Measurements from ENCODE around the gene RLIM. TPM values are rescaled to one million over a fixed set of nuclear protein-coding genes. Genes with fewer than 3 reads are reported as not detected.

Gene RLIM, protein sequence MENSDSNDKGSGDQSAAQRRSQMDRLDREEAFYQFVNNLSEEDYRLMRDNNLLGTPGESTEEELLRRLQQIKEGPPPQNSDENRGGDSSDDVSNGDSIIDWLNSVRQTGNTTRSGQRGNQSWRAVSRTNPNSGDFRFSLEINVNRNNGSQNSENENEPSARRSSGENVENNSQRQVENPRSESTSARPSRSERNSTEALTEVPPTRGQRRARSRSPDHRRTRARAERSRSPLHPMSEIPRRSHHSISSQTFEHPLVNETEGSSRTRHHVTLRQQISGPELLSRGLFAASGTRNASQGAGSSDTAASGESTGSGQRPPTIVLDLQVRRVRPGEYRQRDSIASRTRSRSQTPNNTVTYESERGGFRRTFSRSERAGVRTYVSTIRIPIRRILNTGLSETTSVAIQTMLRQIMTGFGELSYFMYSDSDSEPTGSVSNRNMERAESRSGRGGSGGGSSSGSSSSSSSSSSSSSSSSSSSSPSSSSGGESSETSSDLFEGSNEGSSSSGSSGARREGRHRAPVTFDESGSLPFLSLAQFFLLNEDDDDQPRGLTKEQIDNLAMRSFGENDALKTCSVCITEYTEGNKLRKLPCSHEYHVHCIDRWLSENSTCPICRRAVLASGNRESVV
- total RNA-seq: 66.3 and 70.8 TPM in 2 replicates

DNA sequence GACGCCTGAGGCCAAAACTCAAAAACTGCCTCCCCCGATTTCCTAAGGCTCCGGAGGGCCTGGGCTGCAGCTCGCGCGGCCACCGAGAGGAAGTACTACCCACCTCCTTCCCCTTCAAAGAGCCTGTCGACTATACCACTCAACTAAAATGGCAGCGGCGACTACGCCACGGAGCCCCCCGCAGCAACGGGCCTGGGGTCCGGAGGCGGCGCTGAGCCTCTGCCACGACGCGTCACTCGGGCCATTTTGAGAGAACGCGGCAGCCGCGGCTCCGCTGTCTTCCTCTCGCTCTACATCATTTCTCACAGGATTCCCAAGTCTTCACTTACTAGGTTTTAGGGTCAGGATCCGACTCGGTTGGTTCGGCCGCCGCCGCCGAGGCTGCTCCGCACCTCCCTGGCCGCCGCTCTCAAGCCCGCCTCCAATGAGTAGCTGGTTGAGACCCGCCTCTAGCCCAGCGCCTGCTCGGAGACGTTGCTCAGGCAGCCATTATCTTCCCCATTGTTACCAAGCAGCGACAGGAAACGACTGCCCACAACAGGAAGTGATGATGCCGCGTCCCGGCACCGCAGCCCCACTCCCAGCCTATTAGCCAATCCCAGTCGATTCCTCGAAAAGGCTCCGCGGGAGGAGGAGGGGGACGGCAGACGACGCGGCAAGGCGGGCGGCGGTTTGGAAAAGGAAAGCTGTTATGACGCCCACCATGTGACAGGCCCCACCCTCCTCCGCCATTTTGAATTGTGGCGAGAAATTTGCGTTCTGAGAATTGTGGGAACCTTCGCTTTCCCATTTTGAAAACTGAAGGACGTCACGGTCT is at the start of gene RLIM:
Gene RLIM (minus strand): TSS at position 532 of the 817 bp plus-strand sequence. CDS start 18,647 bp downstream, outside the sequence.

Other genes starting within 250 kb of the RLIM start
- 7.3 and 15.2 TPM in 2 replicates for gene SLC16A2, start 193.1 kb downstream of the RLIM start, total RNA-seq

Data from regular cardiac myocyte (primary cell).